Activated CD8-positive, alpha-beta T cell treated with anti-CD3 and anti-CD28 coated beads for 36 hours (primary cell): ENCODE data around the gene SLC35E4. TPM values are rescaled to one million over a fixed set of nuclear protein-coding genes. Genes with fewer than 3 reads are reported as not detected.

Experiments
- ATAC-seq: fragments of 200-7000 bp; cut with Tn5 transposase; one replicate; pipeline ENCODE4 v1.10.0; 2021; ENCODE audit warnings: mild to moderate bottlenecking, moderate library complexity
- CTCF ChIA-PET: fragments of 350-600 bp; sonication (Branson Sonifier 250); formaldehyde crosslinking; loops from one replicate; lab custom pipeline; 2021; ENCODE audit warnings: antibody characterized with exemption; lab: Charles Lee
- POLR2A ChIA-PET: fragments of 350-600 bp; sonication (Branson Sonifier 250); formaldehyde crosslinking; loops from one replicate; lab custom pipeline; 2021; ENCODE audit warnings: antibody characterized with exemption; lab: Charles Lee
- DNase-seq: peaks from one replicate; pipeline ENCODE4 v3.0.0-alpha.2; 2020
- H3K27ac Mint-ChIP-seq: one replicate; pipeline ENCODE4 v1.8.0; 2021; ENCODE audit warnings: mild to moderate bottlenecking, mixed read lengths
- H3K27me3 Mint-ChIP-seq: one replicate; pipeline ENCODE4 v1.8.0; 2021; ENCODE audit warnings: mixed read lengths
- H3K36me3 Mint-ChIP-seq: one replicate; pipeline ENCODE4 v1.8.0; 2021; ENCODE audit warnings: low read depth, mixed read lengths
- H3K4me1 Mint-ChIP-seq: one replicate; pipeline ENCODE4 v1.8.0; 2021; ENCODE audit warnings: low read depth, mixed read lengths
- H3K4me3 Mint-ChIP-seq: one replicate; pipeline ENCODE4 v1.8.0; 2021; ENCODE audit warnings: mild to moderate bottlenecking, moderate library complexity, mixed read lengths
- H3K9me3 Mint-ChIP-seq: one replicate; pipeline ENCODE4 v1.8.0; 2021; ENCODE audit warnings: mixed read lengths
- intact Hi-C: fragments of 100-400 bp; cut with micrococcal nuclease; formaldehyde crosslinking; loops from one replicate; pipeline ENCODE4 v1.10.0; 2022
- total RNA-seq, 2 experiments: library from RNA; stranded (reverse); gene quantifications; one replicate each; pipeline ENCODE4 v1.2.3, GENCODE V29; 2021
- TF ChIP-seq, protein P1 (sequence below): fragments of 200-600 bp; IDR thresholded peaks from one replicate; pipeline ENCODE4 v1.8.0; 2022; ENCODE audit warnings: antibody characterized with exemption, mild to moderate bottlenecking

The SLC35E4 gene
- total RNA-seq, 2 experiments from 2014 or later: 3.4 to 3.8 TPM

DNA sequence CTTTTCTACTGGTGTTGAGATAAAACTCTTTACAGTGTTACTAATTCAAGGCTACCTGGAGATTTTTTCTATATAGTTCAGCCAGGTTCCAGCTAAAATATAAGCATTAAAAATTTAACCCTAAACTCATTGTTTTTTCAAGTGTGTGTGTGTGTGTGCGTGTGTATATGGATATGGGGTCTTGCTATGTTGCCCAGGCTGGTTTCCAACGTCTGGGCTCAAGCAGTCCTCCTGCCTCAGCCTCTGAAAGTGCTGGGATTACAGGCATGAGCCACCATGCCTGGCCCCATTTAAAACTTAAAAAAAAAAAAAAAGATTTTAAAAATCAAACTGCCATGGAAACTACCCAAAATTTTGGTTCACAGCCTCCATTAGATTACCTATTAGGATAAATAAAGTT is 39.4 kb upstream of the SLC35E4 start:
- DNase-seq: no peak
- no peak overlapping the region for H3K27ac Mint-ChIP-seq
- H3K4me1 Mint-ChIP-seq: no peaks in the 10 kb centered on the region
- no peak for ATAC-seq
- no peak overlapping the region for H3K4me3 Mint-ChIP-seq
- CTCF ChIA-PET: interaction anchor here (2.4 kb wide), 1 partner anchor 10 kb away, joined by 8 read pairs; the partner anchor contains the start of gene TCN2
- POLR2A ChIA-PET: interaction anchor here (1.9 kb wide), 1 partner anchor 11 kb away, joined by 6 read pairs; the partner anchor contains the start of gene TCN2
- intact Hi-C loops: no loop called here
- no peaks in the 10 kb centered on the region for H3K36me3 Mint-ChIP-seq
- H3K27me3 Mint-ChIP-seq: peaks cover 2% of the 10 kb centered on the region
- TF ChIP-seq, protein P1, sequence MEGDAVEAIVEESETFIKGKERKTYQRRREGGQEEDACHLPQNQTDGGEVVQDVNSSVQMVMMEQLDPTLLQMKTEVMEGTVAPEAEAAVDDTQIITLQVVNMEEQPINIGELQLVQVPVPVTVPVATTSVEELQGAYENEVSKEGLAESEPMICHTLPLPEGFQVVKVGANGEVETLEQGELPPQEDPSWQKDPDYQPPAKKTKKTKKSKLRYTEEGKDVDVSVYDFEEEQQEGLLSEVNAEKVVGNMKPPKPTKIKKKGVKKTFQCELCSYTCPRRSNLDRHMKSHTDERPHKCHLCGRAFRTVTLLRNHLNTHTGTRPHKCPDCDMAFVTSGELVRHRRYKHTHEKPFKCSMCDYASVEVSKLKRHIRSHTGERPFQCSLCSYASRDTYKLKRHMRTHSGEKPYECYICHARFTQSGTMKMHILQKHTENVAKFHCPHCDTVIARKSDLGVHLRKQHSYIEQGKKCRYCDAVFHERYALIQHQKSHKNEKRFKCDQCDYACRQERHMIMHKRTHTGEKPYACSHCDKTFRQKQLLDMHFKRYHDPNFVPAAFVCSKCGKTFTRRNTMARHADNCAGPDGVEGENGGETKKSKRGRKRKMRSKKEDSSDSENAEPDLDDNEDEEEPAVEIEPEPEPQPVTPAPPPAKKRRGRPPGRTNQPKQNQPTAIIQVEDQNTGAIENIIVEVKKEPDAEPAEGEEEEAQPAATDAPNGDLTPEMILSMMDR: no peak
- no peaks in the 10 kb centered on the region for H3K9me3 Mint-ChIP-seq

- H3K27me3 Mint-ChIP-seq: peaks cover 2% of the 10 kb centered on the region
- DNase-seq (no peak), ATAC-seq (no peak)
- H3K9me3 Mint-ChIP-seq: no peaks in the 10 kb centered on the region
- H3K27ac Mint-ChIP-seq: no peak overlapping the region
- intact Hi-C loops: no loop called here
- H3K4me1 Mint-ChIP-seq: no peaks in the 10 kb centered on the region
- ChIA-PET CTCF (interaction anchor here (0.7 to 2.4 kb wide), 2 partner anchors 9 to 10 kb away, joined by 3 to 8 read pairs; partner anchors contain the start of gene TCN2), POLR2A (no interaction called here)
- H3K4me3 Mint-ChIP-seq: no peak overlapping the region
- H3K36me3 Mint-ChIP-seq: no peaks in the 10 kb centered on the region
- TF ChIP-seq, protein P1: no peak
Observed at GRCh38 chr22:30596886-30597285, 38.7 kb upstream of the SLC35E4 start.

DNA sequence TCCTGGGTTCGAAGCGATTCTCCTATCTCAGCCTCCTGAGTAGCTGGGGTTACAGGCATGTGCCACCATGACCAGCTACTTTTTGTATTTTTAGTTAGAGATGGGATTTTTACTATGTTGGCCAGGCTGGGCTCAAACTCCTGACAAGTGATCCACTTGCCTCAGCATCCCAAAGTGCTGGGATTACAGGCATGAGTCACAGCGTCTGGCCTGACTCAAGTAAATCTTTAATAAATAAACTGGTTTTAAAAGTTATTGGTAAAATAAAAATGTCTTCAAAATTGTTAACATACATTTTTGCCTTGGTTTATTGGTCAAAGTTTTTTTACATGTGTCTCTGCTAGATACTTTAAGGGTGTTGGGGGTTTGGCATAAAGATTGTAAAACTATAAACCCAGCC is 36.6 kb upstream of the SLC35E4 start:
- Mint-ChIP-seq H3K27me3 (peaks cover 2% of the 10 kb centered on the region), H3K4me1 (no peaks in the 10 kb centered on the region), H3K4me3 (no peak overlapping the region), H3K36me3 (no peaks in the 10 kb centered on the region), H3K27ac (no peak overlapping the region), H3K9me3 (no peaks in the 10 kb centered on the region)
- intact Hi-C loops: no loop called here
- ChIA-PET CTCF (interaction anchor here (0.8 to 1.0 kb wide), 3 partner anchors 11 to 322 kb away, joined by 3 to 4 read pairs (median 3); no protein-coding TSS in a partner anchor), POLR2A (no interaction called here)
- TF ChIP-seq, protein P1: no peak
- ATAC-seq (no peak), DNase-seq (no peak)

- Mint-ChIP-seq H3K36me3 (no peaks in the 10 kb centered on the region), H3K9me3 (no peaks in the 10 kb centered on the region), H3K4me1 (peaks cover 5% of the 10 kb centered on the region), H3K27me3 (no peaks in the 10 kb centered on the region), H3K4me3 (no peak overlapping the region), H3K27ac (no peak overlapping the region)
- POLR2A ChIA-PET: no interaction called here
- CTCF ChIA-PET: interaction anchor here (0.7 to 2.0 kb wide), 4 partner anchors 33 to 156 kb away, joined by 3 to 7 read pairs (median 4); partner anchors contain the start of gene SLC35E4
- DNase-seq (no peak), ATAC-seq (no peak)
- TF ChIP-seq, protein P1: no peak
- intact Hi-C loops: no loop called here
Observed at GRCh38 chr22:30600921-30601320, 34.7 kb upstream of the SLC35E4 start.

- ATAC-seq (no peak), DNase-seq (no peak)
- ChIA-PET POLR2A (interaction anchor here (0.9 kb wide), 1 partner anchor 13 kb away, joined by 3 read pairs; no protein-coding TSS in a partner anchor), CTCF (interaction anchor here (0.6 to 2.0 kb wide), 2 partner anchors 10 to 34 kb away, joined by 3 to 7 read pairs; partner anchors contain the start of genes PES1 and SLC35E4)
- TF ChIP-seq, protein P1: no peak
- Mint-ChIP-seq H3K27ac (no peak overlapping the region), H3K9me3 (no peaks in the 10 kb centered on the region), H3K27me3 (no peaks in the 10 kb centered on the region), H3K4me1 (peaks cover 9% of the 10 kb centered on the region), H3K36me3 (no peaks in the 10 kb centered on the region), H3K4me3 (no peak overlapping the region)
- intact Hi-C loops: no loop called here
Observed at GRCh38 chr22:30601464-30601863, 34.1 kb upstream of the SLC35E4 start.
